ENCODE data around the gene DUSP1.

GRCh38 chr5:172726966-172727365, 44.0 kb downstream of the DUSP1 start:
- TF ChIP-seq CTCF (IDR thresholded peaks at IDR 0.05) (no peak), POLR2A (IDR thresholded peaks at IDR 0.05) (no peak)

Measured in body of pancreas (tissue), 4 donors.